AG10803 (cell line): ENCODE measurements around the gene CDH1.
A peak's percentile ranks its signal among the peaks of the same experiment; 100 is the strongest.

Experiments
- DNase-seq: peaks from one replicate; pipeline ENCODE4 v3.0.0; 2010; ENCODE audit warnings: low read depth
- H3K4me3 ChIP-seq: 2 replicates; pipeline ENCODE4 v1.5.1; 2011; ENCODE audit warnings: mild to moderate bottlenecking, low read length, control low read depth
- CTCF ChIP-seq: conservative IDR thresholded peaks from 2 replicates; pipeline ENCODE4 v1.5.1; 2011; ENCODE audit warnings: mild to moderate bottlenecking, low read length, control low read depth, inconsistent platforms

The CDH1 gene

GRCh38 chr16:68737046-68737729, at the start of gene CDH1:
CDH1 (plus strand) TSS chr16:68737292; CDS start chr16:68737416, 124 bp downstream.
- H3K4me3 ChIP-seq = no peak within 1 kb of the TSS
- no peak for DNase-seq
- no peak for TF ChIP-seq CTCF

- no peak for DNase-seq
- no peak overlapping the region for H3K4me3 ChIP-seq
- TF ChIP-seq CTCF = no peak
Measured at GRCh38 chr16:68689921-68690320, 47.2 kb upstream of the CDH1 start.

DNA sequence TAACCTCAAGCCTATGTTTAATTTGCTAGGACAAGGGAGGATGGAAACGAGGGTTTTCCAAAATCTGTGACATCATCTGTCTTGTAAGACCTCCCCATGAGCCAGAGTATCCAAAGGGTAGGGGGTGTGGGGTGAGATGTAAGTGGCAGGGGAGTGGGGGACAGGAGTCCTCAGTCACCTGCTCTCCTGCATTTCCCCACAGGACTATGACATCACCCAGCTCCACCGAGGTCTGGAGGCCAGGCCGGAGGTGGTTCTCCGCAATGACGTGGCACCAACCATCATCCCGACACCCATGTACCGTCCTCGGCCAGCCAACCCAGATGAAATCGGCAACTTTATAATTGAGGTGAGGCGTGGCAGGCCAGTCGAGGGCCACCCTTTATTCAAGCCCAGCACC, 41.5 kb upstream of the CDH1 start:
- TF ChIP-seq CTCF = no peak
- H3K4me3 ChIP-seq = no peak overlapping the region
- DNase-seq = no peak

DNA sequence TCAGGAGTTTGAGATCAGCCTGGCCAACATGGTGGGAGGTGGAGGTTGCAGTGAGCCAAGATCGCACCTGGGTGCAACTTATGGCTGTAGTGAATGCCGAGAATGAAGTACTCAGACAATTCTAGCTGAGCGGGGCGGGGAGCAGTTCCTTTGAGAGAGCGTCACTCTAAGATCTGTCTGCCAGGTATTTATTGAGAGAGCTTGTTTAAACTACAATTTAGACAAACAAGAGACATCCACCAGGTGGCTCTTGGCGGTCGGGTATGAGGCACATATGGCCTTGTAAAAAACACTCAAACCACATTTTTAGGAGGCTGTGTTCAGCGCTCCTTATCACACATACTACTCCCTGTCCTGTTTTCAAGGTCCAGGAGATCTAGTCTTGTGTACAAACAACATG, 40.6 kb upstream of the CDH1 start:
- H3K4me3 ChIP-seq = no peak overlapping the region
- TF ChIP-seq CTCF = no peak
- DNase-seq = no peak

DNA sequence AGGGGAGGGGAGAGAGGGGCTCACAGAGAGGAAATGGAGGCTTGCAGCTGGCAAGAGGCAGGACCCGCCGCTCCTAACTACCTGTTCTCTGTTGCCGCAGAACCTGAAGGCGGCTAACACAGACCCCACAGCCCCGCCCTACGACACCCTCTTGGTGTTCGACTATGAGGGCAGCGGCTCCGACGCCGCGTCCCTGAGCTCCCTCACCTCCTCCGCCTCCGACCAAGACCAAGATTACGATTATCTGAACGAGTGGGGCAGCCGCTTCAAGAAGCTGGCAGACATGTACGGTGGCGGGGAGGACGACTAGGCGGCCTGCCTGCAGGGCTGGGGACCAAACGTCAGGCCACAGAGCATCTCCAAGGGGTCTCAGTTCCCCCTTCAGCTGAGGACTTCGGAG, 39.0 kb upstream of the CDH1 start:
- no peak for DNase-seq
- no peak for TF ChIP-seq CTCF
- H3K4me3 ChIP-seq = no peak overlapping the region

- H3K4me3 ChIP-seq = no peak overlapping the region
- peak; percentile 25 for DNase-seq
- no peak for TF ChIP-seq CTCF
Measured at GRCh38 chr16:68700120-68700519, 37.0 kb upstream of the CDH1 start.

DNA sequence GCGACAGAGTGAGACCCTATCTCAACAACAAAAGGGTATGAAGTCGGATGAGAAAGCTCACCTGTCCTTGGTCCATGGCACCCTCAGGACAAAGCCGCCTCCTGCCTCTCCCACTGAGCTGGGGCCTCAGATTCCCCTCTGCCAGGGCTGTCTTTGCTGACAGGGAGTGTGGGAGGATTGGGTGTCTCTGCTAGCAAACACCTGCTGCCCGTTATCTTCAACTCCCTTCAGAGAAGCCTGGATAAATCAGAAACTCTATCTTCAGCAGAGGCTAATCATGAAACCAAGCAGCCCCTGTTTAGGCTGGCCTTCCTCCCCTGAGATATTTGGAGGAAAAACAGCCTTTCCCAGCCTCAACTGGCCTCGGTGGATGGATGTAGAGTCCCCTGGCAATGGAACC, 36.3 kb upstream of the CDH1 start:
- no peak for TF ChIP-seq CTCF
- DNase-seq = no peak
- H3K4me3 ChIP-seq = no peak overlapping the region
